Gastroesophageal sphincter (tissue), 3 donors: Measurements from ENCODE around the gene AAK1.

Source experiments
- EP300 ChIP-seq: sonication (generic); formaldehyde crosslinking; IDR thresholded peaks from one replicate; pipeline ENCODE4 v1.6.1; 2017; ENCODE audit warnings: antibody characterized with exemption, mild to moderate bottlenecking
- POLR2AphosphoS5 ChIP-seq: sonication (generic); formaldehyde crosslinking; IDR thresholded peaks from one replicate; pipeline ENCODE4 v1.6.1; 2017; ENCODE audit warnings: antibody characterized with exemption
- TF ChIP-seq, protein P1 (sequence below), 4 experiments: fragments of 200-600 bp in 2 of 4; fragments of 450-650 bp in 2 of 4; sonication (generic) in 1 of 4; IDR thresholded peaks; one replicate each; pipeline ENCODE4 v1.5.1; 2017 to 2019; ENCODE audit warnings: antibody characterized with exemption in 4 of 4, mild to moderate bottlenecking in 2 of 4, moderate library complexity in 2 of 4

GRCh38 chr2:69456950-69457445 lies 186.5 kb downstream of the AAK1 start:
- TF ChIP-seq, protein P1, sequence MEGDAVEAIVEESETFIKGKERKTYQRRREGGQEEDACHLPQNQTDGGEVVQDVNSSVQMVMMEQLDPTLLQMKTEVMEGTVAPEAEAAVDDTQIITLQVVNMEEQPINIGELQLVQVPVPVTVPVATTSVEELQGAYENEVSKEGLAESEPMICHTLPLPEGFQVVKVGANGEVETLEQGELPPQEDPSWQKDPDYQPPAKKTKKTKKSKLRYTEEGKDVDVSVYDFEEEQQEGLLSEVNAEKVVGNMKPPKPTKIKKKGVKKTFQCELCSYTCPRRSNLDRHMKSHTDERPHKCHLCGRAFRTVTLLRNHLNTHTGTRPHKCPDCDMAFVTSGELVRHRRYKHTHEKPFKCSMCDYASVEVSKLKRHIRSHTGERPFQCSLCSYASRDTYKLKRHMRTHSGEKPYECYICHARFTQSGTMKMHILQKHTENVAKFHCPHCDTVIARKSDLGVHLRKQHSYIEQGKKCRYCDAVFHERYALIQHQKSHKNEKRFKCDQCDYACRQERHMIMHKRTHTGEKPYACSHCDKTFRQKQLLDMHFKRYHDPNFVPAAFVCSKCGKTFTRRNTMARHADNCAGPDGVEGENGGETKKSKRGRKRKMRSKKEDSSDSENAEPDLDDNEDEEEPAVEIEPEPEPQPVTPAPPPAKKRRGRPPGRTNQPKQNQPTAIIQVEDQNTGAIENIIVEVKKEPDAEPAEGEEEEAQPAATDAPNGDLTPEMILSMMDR (IDR thresholded peaks at IDR 0.05) = no peak
- TF ChIP-seq POLR2AphosphoS5 (no peak), EP300 (no peak)
